Peyer's patch (tissue), 4 donors: ENCODE results near the gene JPT2. TPM values are rescaled to one million over a fixed set of nuclear protein-coding genes. Genes with fewer than 3 reads are reported as not detected.

Source experiments
- DNase-seq, 3 donors: peaks; one replicate each; pipeline ENCODE4 v3.0.0-alpha.2; 2017 to 2019
- H3K27ac ChIP-seq, 4 donors: fragments of 200-600 bp; sonication (generic); one replicate each; pipeline ENCODE4 v1.5.1; 2016 to 2019
- H3K27me3 ChIP-seq, 2 donors: fragments of 200-600 bp; sonication (generic); one replicate each; pipeline ENCODE4 v1.5.1; 2019
- H3K36me3 ChIP-seq, 3 donors: fragments of 200-600 bp; sonication (generic); one replicate each; pipeline ENCODE4 v1.5.1; 2016 to 2019
- H3K4me1 ChIP-seq, 4 donors: fragments of 200-600 bp; sonication (generic); one replicate each; pipeline ENCODE4 v1.5.1; 2016 to 2019
- H3K4me3 ChIP-seq, 4 donors: fragments of 200-600 bp; sonication (generic); 1 replicate in 3 of 4; 2 replicates in 1 of 4; pipeline ENCODE4 v1.5.1; 2016 to 2019; ENCODE audit warnings: mild to moderate bottlenecking in 1 of 4
- H3K9me3 ChIP-seq, 4 donors: fragments of 200-600 bp; sonication (generic); one replicate each; pipeline ENCODE4 v1.5.1; 2016 to 2019; ENCODE audit warnings: mild to moderate bottlenecking in 1 of 4
- POLR2A ChIP-seq, 2 donors: fragments of 450-650 bp; IDR thresholded peaks; one replicate each; pipeline ENCODE4 v1.5.1; 2017; ENCODE audit warnings: antibody characterized with exemption in 2 of 2, mild to moderate bottlenecking in 2 of 2, moderate library complexity in 2 of 2
- total RNA-seq, 4 donors: library from RNA; depleted of rRNA; stranded (reverse); fragments of >200 nt; gene quantifications; one replicate each; pipeline ENCODE4 v1.1.0, GENCODE V29; 2016
- TF ChIP-seq, protein P1 (sequence below), 6 experiments: fragments of 450-650 bp in 4 of 6; fragments of 200-600 bp in 2 of 6; sonication (generic) in 1 of 6; IDR thresholded peaks; one replicate each; pipeline ENCODE4 v1.5.1; 2017 to 2019; ENCODE audit warnings: antibody characterized with exemption in 6 of 6, mild to moderate bottlenecking in 3 of 6, moderate library complexity in 1 of 6

Gene JPT2
- total RNA-seq, 4 donors from 2014 or later: 22.7 to 32.3 (median 25.0) TPM

DNA sequence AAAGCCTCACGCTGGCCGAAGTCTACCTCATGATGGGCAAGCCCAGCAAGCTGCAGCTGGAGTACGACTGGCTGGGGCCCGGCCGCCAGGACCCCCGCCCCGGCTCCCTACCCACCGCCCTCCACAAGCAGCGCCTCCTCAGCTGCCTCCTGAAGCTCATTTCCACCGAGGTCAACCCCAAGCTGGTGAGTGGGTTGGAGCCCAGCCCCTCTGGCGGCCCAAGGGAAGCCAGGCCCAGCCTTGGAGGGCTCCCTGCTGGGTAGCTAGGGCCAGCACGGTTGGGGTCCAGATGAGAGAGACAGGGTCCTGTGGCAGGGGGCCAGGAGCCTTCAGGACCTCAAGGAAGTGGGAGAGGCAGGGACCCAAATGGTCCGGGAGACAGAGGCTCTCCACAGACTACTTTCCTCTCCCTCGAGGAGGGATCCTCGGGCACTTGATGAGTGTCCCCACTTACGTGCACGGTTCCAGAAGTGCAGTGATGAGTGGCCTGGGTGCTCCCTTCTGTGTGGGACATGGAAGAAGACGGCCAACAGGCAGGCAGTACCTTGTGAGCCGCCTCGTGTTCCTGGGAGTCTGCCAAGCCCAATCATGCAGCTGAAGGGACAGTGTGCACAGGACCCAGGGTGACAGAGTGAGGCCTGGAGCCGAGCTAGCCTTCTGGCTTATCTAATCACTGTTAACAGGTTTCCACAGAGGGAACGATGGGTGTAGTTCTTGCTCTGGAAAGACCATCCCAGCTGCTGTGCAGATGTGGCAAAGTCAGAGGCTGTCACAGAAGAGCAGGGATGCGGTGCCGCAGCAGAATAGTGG is 21.1 kb upstream of the JPT2 start:
- H3K4me3 ChIP-seq: no peak overlapping the region
- no peaks in the 10 kb centered on the region for H3K27me3 ChIP-seq
- H3K4me1 ChIP-seq: no peaks in the 10 kb centered on the region
- DNase-seq: no peak
- peaks cover 0 to 89% (median 0%) of the 10 kb centered on the region in 3 donors for H3K36me3 ChIP-seq
- H3K9me3 ChIP-seq: no peaks in the 10 kb centered on the region
- no peak overlapping the region for H3K27ac ChIP-seq
- TF ChIP-seq POLR2A (IDR thresholded peaks at IDR 0.05): no peak
- TF ChIP-seq, protein P1, sequence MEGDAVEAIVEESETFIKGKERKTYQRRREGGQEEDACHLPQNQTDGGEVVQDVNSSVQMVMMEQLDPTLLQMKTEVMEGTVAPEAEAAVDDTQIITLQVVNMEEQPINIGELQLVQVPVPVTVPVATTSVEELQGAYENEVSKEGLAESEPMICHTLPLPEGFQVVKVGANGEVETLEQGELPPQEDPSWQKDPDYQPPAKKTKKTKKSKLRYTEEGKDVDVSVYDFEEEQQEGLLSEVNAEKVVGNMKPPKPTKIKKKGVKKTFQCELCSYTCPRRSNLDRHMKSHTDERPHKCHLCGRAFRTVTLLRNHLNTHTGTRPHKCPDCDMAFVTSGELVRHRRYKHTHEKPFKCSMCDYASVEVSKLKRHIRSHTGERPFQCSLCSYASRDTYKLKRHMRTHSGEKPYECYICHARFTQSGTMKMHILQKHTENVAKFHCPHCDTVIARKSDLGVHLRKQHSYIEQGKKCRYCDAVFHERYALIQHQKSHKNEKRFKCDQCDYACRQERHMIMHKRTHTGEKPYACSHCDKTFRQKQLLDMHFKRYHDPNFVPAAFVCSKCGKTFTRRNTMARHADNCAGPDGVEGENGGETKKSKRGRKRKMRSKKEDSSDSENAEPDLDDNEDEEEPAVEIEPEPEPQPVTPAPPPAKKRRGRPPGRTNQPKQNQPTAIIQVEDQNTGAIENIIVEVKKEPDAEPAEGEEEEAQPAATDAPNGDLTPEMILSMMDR (IDR thresholded peaks at IDR 0.05): no peak

DNA sequence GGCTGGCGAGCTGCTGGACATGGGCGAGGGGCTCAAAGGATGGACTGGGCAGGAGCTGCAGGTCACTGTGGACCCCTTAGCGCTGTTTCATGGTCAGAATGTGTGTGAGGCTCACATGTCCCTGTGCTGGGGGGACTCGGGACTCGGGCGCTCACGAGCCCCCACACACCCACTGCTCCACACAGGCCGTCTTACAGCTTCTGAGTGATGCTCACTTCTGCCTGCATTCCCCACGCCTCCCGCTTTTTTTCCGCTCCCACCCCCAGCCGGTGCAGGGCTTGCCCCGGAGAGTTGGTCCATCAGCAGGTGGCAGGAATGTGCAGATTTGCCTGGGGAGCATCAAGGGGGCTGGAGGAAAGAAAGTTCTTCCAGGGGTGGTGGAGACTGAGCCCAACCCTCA is 20.2 kb upstream of the JPT2 start:
- Histone ChIP-seq H3K4me1 (no peaks in the 10 kb centered on the region), H3K9me3 (no peaks in the 10 kb centered on the region), H3K4me3 (no peak overlapping the region), H3K27ac (no peak overlapping the region), H3K27me3 (no peaks in the 10 kb centered on the region), H3K36me3 (peaks cover 0 to 89% (median 0%) of the 10 kb centered on the region in 3 donors)
- DNase-seq: no peak
- TF ChIP-seq, protein P1 (IDR thresholded peaks at IDR 0.05): no peak
- no peak for TF ChIP-seq POLR2A (IDR thresholded peaks at IDR 0.05)

DNA sequence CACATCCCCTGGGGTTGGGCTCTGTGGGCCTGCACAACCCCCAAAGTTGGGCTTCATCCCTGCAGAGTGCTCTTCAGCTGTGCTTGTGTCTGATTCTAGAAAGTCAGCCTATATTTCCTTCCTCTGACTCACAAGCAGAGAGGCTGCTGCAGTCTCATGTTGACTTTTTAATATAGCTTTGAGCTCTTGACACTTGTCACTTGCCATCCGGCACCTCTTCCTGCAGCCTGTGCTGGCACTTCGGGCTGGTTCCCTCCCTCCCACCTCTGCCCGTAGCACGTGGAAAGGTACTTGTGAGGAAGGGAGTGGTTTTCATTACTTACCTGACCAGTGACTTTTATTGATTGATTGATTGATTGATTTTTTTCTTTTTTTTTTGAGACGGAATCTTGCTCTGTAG is 19.0 kb upstream of the JPT2 start:
- Histone ChIP-seq H3K27me3 (no peaks in the 10 kb centered on the region), H3K4me1 (no peaks in the 10 kb centered on the region), H3K36me3 (peaks cover 0 to 92% (median 0%) of the 10 kb centered on the region in 3 donors), H3K27ac (no peak overlapping the region), H3K4me3 (no peak overlapping the region), H3K9me3 (no peaks in the 10 kb centered on the region)
- TF ChIP-seq, protein P1 (IDR thresholded peaks at IDR 0.05): no peak
- no peak for TF ChIP-seq POLR2A (IDR thresholded peaks at IDR 0.05)
- DNase-seq: no peak

DNA sequence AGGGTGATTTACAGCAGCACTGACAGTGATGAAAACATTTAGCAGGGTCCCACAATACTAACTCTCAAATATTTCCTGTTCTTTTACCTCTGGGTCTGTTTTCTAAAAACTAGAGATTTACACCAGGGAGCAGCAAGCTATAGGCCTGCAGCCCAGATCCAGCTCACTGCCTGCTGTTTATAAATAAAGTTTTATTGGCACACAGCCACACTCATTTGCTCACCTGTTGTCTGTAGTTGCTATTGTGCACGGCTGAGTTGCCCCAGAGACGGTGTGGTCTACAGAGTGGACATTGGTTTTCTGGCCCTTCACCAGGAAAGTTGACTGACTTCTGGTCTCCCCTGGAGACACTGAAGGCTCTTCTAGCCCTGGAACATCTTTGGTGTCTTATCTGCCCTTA is 16.3 kb upstream of the JPT2 start:
- DNase-seq: no peak
- peaks cover 0 to 90% (median 0%) of the 10 kb centered on the region in 3 donors for H3K36me3 ChIP-seq
- TF ChIP-seq, protein P1 (IDR thresholded peaks at IDR 0.05): no peak
- no peak for TF ChIP-seq POLR2A (IDR thresholded peaks at IDR 0.05)
- H3K27me3 ChIP-seq: no peaks in the 10 kb centered on the region
- no peak overlapping the region for H3K4me3 ChIP-seq
- no peaks in the 10 kb centered on the region for H3K4me1 ChIP-seq
- H3K27ac ChIP-seq: no peak overlapping the region
- H3K9me3 ChIP-seq: no peaks in the 10 kb centered on the region

DNA sequence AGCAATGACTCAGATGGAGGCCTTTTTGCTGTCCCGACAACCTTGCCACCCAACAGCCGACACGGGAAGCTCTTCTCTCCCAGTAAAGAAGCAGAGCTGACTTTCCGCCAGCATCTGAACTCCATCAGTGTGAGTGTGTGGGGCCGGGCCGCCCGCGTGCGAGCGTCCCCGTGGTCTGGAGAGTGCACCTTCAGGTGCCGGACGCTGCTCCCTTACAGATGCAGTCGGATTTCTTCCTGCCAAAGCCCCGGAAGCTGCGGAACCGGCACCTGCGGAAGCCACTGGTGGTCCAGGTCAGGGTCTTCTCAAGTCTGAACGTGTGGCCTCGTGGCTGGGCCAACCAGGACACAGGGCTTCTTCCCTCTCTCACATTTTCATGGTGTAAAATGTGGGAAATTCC is 15.5 kb upstream of the JPT2 start:
- Histone ChIP-seq H3K27me3 (no peaks in the 10 kb centered on the region), H3K27ac (no peak overlapping the region), H3K9me3 (no peaks in the 10 kb centered on the region), H3K36me3 (peaks cover 0 to 90% (median 0%) of the 10 kb centered on the region in 3 donors), H3K4me3 (no peak overlapping the region), H3K4me1 (no peaks in the 10 kb centered on the region)
- DNase-seq: no peak
- TF ChIP-seq, protein P1 (IDR thresholded peaks at IDR 0.05): no peak
- no peak for TF ChIP-seq POLR2A (IDR thresholded peaks at IDR 0.05)
